Osteocyte (in vitro differentiated cells): Measurements from ENCODE around the gene GORAB. TPM values are rescaled to one million over a fixed set of nuclear protein-coding genes. Genes with fewer than 3 reads are reported as not detected.

ENCODE experiments used
- DNase-seq: peaks from one replicate; pipeline ENCODE4 v3.0.0; 2021; ENCODE audit warnings: mixed read lengths; ENCODE audit not compliant: unreplicated experiment; ENCODE audit errors: extremely low spot score
- H3K27ac Mint-ChIP-seq: one replicate; pipeline ENCODE4 v1.8.0; 2021; ENCODE audit warnings: mild to moderate bottlenecking, mixed read lengths; ENCODE audit not compliant: unreplicated experiment
- H3K27me3 Mint-ChIP-seq: one replicate; pipeline ENCODE4 v1.8.0; 2021; ENCODE audit warnings: mixed read lengths; ENCODE audit not compliant: unreplicated experiment
- H3K36me3 Mint-ChIP-seq: one replicate; pipeline ENCODE4 v1.8.0; 2021; ENCODE audit warnings: mixed read lengths; ENCODE audit not compliant: unreplicated experiment
- H3K4me1 Mint-ChIP-seq: one replicate; pipeline ENCODE4 v1.8.0; 2021; ENCODE audit warnings: mixed read lengths; ENCODE audit not compliant: unreplicated experiment
- H3K4me3 Mint-ChIP-seq: one replicate; pipeline ENCODE4 v1.8.0; 2021; ENCODE audit warnings: mild to moderate bottlenecking, moderate library complexity, mixed read lengths; ENCODE audit not compliant: unreplicated experiment
- H3K9me3 Mint-ChIP-seq: one replicate; pipeline ENCODE4 v1.8.0; 2021; ENCODE audit warnings: mixed read lengths; ENCODE audit not compliant: unreplicated experiment
- CTCF ChIP-seq: fragments of 200-600 bp; sonication (generic); IDR thresholded peaks from 2 replicates; pipeline ENCODE4 v1.5.0; 2021; ENCODE audit warnings: antibody characterized with exemption, mild to moderate bottlenecking, moderate library complexity
- total RNA-seq: library from RNA; stranded (reverse); gene quantifications from 2 replicates; pipeline ENCODE4 v1.2.1, GENCODE V29; 2021

The GORAB gene
- total RNA-seq, 1 donor from 2014 or later, result 20.8 TPM

DNA sequence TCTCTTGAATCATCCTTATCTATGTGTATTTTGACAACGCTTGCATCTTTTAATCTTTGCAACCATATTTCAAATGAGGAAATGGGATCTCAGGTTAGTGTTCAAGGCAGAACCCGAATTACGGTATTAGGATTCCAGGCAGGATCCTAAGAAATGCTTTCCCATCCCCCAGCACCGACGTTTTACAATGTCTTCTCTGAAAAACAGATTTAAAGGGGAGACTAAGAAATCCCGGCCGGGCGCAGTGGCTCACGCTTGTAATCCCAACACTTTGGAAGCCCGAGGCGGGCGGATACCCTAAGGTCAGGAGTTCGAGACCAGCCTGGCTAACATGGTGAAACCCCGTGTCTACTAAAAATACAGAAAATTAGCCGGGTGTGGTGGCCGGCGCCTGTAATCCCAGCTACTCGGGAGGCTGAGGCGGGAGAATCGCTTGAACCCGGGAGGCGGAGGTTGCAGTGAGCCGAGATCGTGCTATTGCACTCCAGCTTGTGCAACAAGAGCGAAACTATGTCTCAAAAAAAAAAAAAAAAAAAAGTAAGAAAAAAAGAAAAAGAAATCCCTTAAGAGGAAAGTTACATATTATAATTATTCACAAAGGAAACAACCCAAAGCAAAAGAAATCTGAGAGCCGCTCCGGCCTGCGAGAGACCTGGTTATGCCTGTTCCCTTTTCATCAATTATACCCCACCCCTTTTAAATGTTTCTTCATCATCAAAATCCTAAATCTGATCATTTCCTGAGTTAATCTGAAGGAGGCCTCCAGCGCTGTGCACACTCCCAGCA lies 801 bp upstream of the GORAB start:
- Mint-ChIP-seq H3K36me3 (peaks cover under 1% of the 10 kb centered on the region), H3K27ac (no peak overlapping the region), H3K4me1 (peaks cover 11% of the 10 kb centered on the region), H3K27me3 (no peaks in the 10 kb centered on the region), H3K9me3 (no peaks in the 10 kb centered on the region), H3K4me3 (no peak overlapping the region)
- no peak for TF ChIP-seq CTCF
- no peak for DNase-seq

- Mint-ChIP-seq H3K36me3 (peaks cover 4% of the 10 kb centered on the region), H3K27ac (no peak overlapping the region), H3K4me3 (no peak overlapping the region), H3K4me1 (peaks cover 32% of the 10 kb centered on the region), H3K27me3 (no peaks in the 10 kb centered on the region), H3K9me3 (no peaks in the 10 kb centered on the region)
- DNase-seq, result no peak
- TF ChIP-seq CTCF, result no peak
These were observed 1.3 kb downstream of the GORAB start for GRCh38 chr1:170533298-170533697.

GRCh38 chr1:170534626-170535147 lies 2.7 kb downstream of the GORAB start:
- H3K27ac Mint-ChIP-seq, result peak overlapping the region; percentile 6
- no peak for DNase-seq
- TF ChIP-seq CTCF, result no peak
- H3K9me3 Mint-ChIP-seq, result no peaks in the 10 kb centered on the region
- H3K36me3 Mint-ChIP-seq, result peaks cover 16% of the 10 kb centered on the region
- peaks cover 46% of the 10 kb centered on the region for H3K4me1 Mint-ChIP-seq
- no peaks in the 10 kb centered on the region for H3K27me3 Mint-ChIP-seq
- no peak overlapping the region for H3K4me3 Mint-ChIP-seq

- no peak for DNase-seq
- Mint-ChIP-seq H3K4me1 (peaks cover 52% of the 10 kb centered on the region), H3K4me3 (no peak overlapping the region), H3K27me3 (no peaks in the 10 kb centered on the region), H3K9me3 (no peaks in the 10 kb centered on the region), H3K36me3 (peaks cover 23% of the 10 kb centered on the region), H3K27ac (peak overlapping the region; percentile 48)
- TF ChIP-seq CTCF, result no peak
These were observed 3.5 kb downstream of the GORAB start for GRCh38 chr1:170535418-170535817.

DNA sequence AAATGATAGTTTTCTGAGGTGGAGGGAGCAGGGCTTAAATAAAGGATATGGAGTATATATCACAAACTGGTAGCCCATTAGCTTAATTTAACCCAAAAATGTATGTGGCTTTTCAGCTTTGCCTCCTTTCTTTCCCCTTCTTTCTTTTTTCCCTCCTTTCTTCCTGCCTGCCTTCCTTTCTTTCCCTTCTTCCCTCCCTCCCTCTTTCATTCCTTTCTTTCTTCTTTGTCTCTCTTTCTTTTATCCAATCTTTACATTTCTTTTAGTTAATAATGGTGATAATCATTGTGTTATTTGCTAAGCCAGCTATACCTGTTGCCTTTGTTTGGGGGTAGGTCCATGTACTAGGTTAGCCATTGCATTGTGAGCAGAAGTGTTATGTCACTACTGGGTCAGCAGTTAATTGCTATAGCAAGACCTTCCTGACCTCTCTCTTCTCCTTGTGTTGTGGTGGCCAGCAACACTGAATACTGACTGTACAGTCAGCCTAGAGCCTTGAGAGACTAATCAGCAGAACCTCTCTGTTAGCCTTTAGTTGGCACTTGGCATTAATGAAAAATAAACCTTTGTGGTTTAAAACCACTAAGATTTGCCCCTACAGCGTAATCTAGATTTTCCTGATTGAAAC lies 5.1 kb downstream of the GORAB start:
- Mint-ChIP-seq H3K27ac (peak overlapping the region; percentile 82), H3K27me3 (no peaks in the 10 kb centered on the region), H3K4me1 (peaks cover 57% of the 10 kb centered on the region), H3K4me3 (no peak overlapping the region), H3K36me3 (peaks cover 36% of the 10 kb centered on the region), H3K9me3 (no peaks in the 10 kb centered on the region)
- no peak for TF ChIP-seq CTCF
- DNase-seq, result no peak
